ENCODE measurements around the gene TEX55. TPM values are rescaled to one million over a fixed set of nuclear protein-coding genes. Genes with fewer than 3 reads are reported as not detected.

The TEX55 gene
- total RNA-seq, 3 donors from 2014 or later = not detected

DNA sequence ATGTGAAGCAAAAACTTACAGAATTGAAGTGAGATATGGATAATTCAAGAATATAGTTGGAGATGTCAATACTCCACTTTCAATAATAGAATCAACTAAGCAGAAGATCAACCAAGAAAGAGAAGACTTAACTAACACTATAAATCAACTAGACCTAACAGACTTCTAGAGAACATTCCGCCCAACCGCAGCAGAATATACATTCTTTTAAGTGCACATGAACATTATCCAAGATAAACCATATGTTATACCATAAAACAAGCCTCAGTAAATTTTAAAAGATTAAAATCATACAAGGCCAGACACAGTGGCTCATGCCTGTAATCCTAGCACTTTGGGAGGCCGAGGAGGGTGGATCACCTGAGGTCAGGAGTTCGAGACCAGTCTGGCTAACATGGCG is 5.5 kb upstream of the TEX55 start:
- intact Hi-C loops (cut with DNase I; ENCODE audit: low total_unique reads) = no loop called here

DNA sequence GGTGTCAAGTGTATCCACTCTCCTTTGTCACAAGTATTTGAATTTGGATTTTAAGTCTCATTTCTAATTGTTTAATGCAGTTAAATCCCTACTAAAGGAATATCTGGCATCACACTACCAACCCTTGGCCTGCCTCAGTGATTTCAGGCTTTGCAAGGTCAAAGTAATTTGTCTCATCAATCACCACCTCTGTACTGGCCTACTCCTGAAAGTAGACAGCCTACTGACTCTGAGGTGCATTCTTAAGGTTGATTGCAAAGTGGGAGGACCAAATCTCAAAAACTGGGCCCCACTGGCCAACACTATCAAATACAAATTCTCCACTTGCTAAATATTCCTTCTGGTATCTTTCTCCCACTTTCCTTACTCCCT is 851 bp upstream of the TEX55 start:
- H3K27me3 ChIP-seq = no peaks in the 10 kb centered on the region
- H3K36me3 ChIP-seq = no peaks in the 10 kb centered on the region
- H3K4me3 ChIP-seq = no peak overlapping the region
- intact Hi-C loops (cut with DNase I; ENCODE audit: low total_unique reads) = no loop called here
- H3K27ac ChIP-seq = no peak overlapping the region
- no peak for DNase-seq (ENCODE audit: low spot score in 2 of 2)
- H3K4me1 ChIP-seq = no peaks in the 10 kb centered on the region
- TF ChIP-seq POLR2AphosphoS5 (IDR thresholded peaks at IDR 0.05) (no peak), POLR2A (IDR thresholded peaks at IDR 0.05) (no peak)
- TF ChIP-seq, protein P1, sequence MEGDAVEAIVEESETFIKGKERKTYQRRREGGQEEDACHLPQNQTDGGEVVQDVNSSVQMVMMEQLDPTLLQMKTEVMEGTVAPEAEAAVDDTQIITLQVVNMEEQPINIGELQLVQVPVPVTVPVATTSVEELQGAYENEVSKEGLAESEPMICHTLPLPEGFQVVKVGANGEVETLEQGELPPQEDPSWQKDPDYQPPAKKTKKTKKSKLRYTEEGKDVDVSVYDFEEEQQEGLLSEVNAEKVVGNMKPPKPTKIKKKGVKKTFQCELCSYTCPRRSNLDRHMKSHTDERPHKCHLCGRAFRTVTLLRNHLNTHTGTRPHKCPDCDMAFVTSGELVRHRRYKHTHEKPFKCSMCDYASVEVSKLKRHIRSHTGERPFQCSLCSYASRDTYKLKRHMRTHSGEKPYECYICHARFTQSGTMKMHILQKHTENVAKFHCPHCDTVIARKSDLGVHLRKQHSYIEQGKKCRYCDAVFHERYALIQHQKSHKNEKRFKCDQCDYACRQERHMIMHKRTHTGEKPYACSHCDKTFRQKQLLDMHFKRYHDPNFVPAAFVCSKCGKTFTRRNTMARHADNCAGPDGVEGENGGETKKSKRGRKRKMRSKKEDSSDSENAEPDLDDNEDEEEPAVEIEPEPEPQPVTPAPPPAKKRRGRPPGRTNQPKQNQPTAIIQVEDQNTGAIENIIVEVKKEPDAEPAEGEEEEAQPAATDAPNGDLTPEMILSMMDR (IDR thresholded peaks at IDR 0.05) = no peak
- H3K9me3 ChIP-seq = no peaks in the 10 kb centered on the region

More for the DNA sequence above, 5.5 kb upstream of the TEX55 start:
- DNase-seq (ENCODE audit: low spot score in 2 of 2) = no peak
- no peaks in the 10 kb centered on the region for H3K27me3 ChIP-seq
- no peak overlapping the region for H3K4me3 ChIP-seq
- H3K36me3 ChIP-seq = no peaks in the 10 kb centered on the region
- H3K27ac ChIP-seq = no peak overlapping the region
- H3K4me1 ChIP-seq = no peaks in the 10 kb centered on the region
- TF ChIP-seq POLR2A (IDR thresholded peaks at IDR 0.05) (no peak), POLR2AphosphoS5 (IDR thresholded peaks at IDR 0.05) (no peak)
- TF ChIP-seq, protein P1 (IDR thresholded peaks at IDR 0.05) = no peak
- no peaks in the 10 kb centered on the region for H3K9me3 ChIP-seq

DNA sequence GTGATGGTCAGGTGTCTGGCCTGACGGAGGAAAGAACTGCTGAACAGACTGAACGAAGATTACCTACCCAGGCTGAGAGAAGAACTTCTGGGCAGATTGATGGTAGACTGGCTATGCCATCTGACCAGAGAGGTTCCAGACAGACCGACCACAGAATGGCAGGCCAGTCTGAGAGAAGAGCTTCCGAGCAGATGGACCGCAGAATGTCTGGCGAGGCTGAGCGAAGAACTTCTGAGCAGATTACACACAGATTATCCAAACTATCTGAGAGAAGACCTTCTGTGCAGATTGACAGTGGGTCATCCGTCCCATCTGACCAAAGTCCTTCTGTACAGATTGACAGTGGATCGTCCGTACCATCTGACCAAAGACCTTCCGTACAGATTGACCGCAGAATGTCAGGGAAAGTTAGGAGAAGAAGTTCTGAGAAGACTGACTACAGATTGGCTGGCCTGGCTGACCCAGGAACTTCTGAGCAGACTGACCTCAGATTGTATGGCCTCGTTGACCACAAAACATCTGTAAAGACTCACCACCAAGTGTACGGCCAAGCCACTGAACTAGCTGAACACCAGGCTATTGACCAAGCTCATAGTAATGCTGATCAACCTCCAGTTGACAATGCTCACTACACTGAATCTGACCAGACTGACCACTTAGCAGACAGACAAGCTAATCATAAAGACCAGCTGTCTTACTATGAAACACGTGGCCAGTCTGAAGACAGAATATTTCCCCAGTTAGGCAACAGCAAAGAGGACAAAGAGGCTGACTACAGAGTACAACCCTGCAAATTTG is 812 bp downstream of the TEX55 start:
- TF ChIP-seq POLR2A (IDR thresholded peaks at IDR 0.05) (no peak), POLR2AphosphoS5 (IDR thresholded peaks at IDR 0.05) (no peak)
- TF ChIP-seq, protein P1 (IDR thresholded peaks at IDR 0.05) = no peak
- H3K4me1 ChIP-seq = no peaks in the 10 kb centered on the region
- no peak overlapping the region for H3K27ac ChIP-seq
- no peaks in the 10 kb centered on the region for H3K9me3 ChIP-seq
- no peak for DNase-seq (ENCODE audit: low spot score in 2 of 2)
- no peaks in the 10 kb centered on the region for H3K27me3 ChIP-seq
- intact Hi-C loops (cut with DNase I; ENCODE audit: low total_unique reads) = no loop called here
- no peak overlapping the region for H3K4me3 ChIP-seq
- H3K36me3 ChIP-seq = no peaks in the 10 kb centered on the region

DNA sequence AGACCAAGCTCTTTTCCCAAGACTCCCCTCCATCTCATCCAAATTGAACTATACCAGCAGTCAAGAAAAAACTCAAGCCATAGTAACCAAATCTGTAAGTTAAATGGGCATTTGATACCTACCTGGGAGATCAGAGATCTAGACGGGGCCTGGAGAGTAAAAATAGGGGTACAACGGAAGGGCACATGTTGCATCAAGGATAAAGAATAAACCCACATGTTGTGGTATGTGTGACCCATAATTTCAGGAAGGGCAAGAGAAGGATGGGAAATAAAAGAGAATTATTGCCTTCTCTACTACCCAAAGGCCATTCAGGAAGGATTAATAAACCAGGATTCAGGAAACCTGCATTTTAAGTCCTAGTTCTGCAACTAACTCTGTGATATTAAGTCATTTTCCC is 1.5 kb downstream of the TEX55 start:
- intact Hi-C loops (cut with DNase I; ENCODE audit: low total_unique reads) = no loop called here
- DNase-seq (ENCODE audit: low spot score in 2 of 2) = no peak
- Histone ChIP-seq H3K4me1 (no peaks in the 10 kb centered on the region), H3K9me3 (no peaks in the 10 kb centered on the region), H3K27ac (no peak overlapping the region), H3K4me3 (no peak overlapping the region), H3K36me3 (no peaks in the 10 kb centered on the region), H3K27me3 (no peaks in the 10 kb centered on the region)
- TF ChIP-seq, protein P1 (IDR thresholded peaks at IDR 0.05) = no peak
- TF ChIP-seq POLR2AphosphoS5 (IDR thresholded peaks at IDR 0.05) (no peak), POLR2A (IDR thresholded peaks at IDR 0.05) (no peak)

DNA sequence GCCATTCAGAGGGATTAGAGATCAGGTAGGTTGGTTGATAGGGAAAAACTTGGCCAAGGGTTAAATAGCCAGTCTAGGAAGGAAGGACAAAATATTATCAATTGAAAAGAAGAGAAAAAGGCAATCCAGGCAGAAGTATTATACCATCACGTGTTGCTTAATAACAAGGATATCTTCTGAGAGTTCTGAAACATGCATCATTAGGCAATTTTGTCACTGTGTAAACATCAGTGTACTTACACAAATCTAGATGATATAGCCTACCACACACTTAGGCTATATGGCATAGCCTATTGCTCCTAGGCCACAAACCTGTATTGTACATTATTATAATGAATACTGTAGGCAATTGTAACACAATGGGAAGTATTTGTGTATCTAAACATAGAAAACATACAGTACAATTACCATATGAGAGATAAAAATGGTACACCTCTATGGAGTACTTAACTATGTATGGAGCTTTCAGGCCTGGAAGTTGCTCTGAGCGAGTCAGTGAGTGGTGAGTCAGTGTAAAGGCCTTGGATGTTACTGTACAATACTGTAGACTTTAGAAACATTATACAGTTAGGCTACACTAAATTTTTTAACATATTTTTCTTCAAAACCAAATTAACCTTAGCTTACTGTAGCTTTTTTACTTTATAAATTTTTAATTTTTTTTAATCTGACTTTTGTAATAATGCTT is 2.7 kb downstream of the TEX55 start:
- TF ChIP-seq POLR2A (IDR thresholded peaks at IDR 0.05) (no peak), POLR2AphosphoS5 (IDR thresholded peaks at IDR 0.05) (no peak)
- TF ChIP-seq, protein P1 (IDR thresholded peaks at IDR 0.05) = no peak
- no peaks in the 10 kb centered on the region for H3K27me3 ChIP-seq
- no peak for DNase-seq (ENCODE audit: low spot score in 2 of 2)
- no peaks in the 10 kb centered on the region for H3K4me1 ChIP-seq
- peaks cover 0 to 5% of the 10 kb centered on the region in 2 donors for H3K9me3 ChIP-seq
- no peak overlapping the region for H3K4me3 ChIP-seq
- H3K27ac ChIP-seq = no peak overlapping the region
- intact Hi-C loops (cut with DNase I; ENCODE audit: low total_unique reads) = no loop called here
- no peaks in the 10 kb centered on the region for H3K36me3 ChIP-seq
